ENCODE results near the gene USB1. TPM values are rescaled to one million over a fixed set of nuclear protein-coding genes. Genes with fewer than 3 reads are reported as not detected.

Gene USB1
- total and polyA plus RNA-seq, 4 donors = 14.7 to 72.7 (median 38.7) TPM

DNA sequence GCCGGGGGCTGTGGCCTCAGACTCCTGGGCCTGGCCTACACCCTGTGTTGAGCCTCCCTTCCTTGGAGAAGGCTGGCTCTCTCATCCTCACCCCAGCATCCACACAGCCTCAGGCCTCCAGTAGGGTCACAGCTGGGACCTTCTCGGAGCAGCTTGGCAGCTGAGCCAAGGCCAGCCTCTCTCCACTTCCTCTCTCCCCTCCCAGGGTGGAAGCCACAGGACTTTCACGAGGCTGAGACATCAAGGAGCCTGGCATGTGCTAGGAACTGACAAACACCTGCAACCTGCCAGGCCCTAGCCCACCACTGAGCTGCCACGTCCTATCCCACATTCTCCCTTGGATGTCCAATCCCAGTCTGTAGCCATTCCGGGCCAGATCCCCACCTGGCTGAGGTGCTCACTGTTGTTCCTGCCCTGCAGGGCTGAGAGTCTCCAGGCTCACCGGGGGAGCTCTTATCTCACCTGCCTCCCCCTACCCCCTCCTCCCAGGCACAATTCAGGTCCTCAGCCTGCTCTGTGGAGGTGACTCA is 27.4 kb downstream of the USB1 start:
- whole genome bisulfite sequencing, 2 donors = 42 to 43% methylated on average over 6 of the region's 6 CpGs
- Histone ChIP-seq H3K9ac (ENCODE audit: insufficient read depth in 1 of 2, low read length in 2 of 2) (no peak overlapping the region), H3K9me3 (ENCODE audit: control insufficient read depth in 4 of 4, insufficient read depth in 3 of 4, low read length in 3 of 4) (no peaks in the 10 kb centered on the region), H3K4me1 (ENCODE audit: control insufficient read depth in 5 of 5, insufficient read depth in 5 of 5, low read length in 5 of 5) (peaks cover 11 to 59% (median 46%) of the 10 kb centered on the region in 5 donors), H3K36me3 (ENCODE audit: control insufficient read depth in 4 of 4, insufficient read depth in 4 of 4, low read length in 4 of 4) (no peaks in the 10 kb centered on the region), H3K4me3 (no peak overlapping the region), H3K27me3 (ENCODE audit: control insufficient read depth in 3 of 3, insufficient read depth in 3 of 3, low read length in 2 of 3) (no peaks in the 10 kb centered on the region), H3K27ac (ENCODE audit: low read depth in 1 of 2, low read length in 1 of 2) (peak overlapping the region in 1 of 2 donors; percentile 35)
- TF ChIP-seq, protein P1, sequence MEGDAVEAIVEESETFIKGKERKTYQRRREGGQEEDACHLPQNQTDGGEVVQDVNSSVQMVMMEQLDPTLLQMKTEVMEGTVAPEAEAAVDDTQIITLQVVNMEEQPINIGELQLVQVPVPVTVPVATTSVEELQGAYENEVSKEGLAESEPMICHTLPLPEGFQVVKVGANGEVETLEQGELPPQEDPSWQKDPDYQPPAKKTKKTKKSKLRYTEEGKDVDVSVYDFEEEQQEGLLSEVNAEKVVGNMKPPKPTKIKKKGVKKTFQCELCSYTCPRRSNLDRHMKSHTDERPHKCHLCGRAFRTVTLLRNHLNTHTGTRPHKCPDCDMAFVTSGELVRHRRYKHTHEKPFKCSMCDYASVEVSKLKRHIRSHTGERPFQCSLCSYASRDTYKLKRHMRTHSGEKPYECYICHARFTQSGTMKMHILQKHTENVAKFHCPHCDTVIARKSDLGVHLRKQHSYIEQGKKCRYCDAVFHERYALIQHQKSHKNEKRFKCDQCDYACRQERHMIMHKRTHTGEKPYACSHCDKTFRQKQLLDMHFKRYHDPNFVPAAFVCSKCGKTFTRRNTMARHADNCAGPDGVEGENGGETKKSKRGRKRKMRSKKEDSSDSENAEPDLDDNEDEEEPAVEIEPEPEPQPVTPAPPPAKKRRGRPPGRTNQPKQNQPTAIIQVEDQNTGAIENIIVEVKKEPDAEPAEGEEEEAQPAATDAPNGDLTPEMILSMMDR (IDR thresholded peaks at IDR 0.05; ENCODE audit: control extremely low read depth, extremely low read depth) = no peak
- DNase-seq (peak in 1 of 3 donors; percentile 45), ATAC-seq (ENCODE audit: insufficient read depth, low FRiP score) (no peak)

DNA sequence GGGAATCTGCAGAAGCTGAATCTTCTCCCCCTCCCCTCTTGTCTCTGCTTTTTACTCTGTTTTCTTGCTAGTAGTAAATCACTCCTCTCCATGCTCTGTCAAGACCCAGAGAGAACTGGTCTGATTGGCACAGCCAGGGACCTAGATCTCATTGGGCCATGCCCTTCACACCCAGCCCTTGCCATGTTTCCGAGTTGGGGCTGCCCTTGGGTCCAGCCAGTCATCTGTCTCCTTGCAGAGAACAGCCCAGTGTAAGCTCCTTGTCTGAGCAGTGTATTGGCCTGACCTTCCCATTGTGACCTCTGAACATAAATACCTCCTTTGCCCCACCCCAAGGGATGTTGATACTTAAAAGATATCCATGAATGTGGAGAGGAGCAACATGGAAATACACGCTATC is 28.2 kb downstream of the USB1 start:
- Histone ChIP-seq H3K36me3 (ENCODE audit: control insufficient read depth in 4 of 4, insufficient read depth in 4 of 4, low read length in 4 of 4) (no peaks in the 10 kb centered on the region), H3K4me1 (ENCODE audit: control insufficient read depth in 5 of 5, insufficient read depth in 5 of 5, low read length in 5 of 5) (peaks cover 9 to 51% (median 39%) of the 10 kb centered on the region in 5 donors), H3K27me3 (ENCODE audit: control insufficient read depth in 3 of 3, insufficient read depth in 3 of 3, low read length in 2 of 3) (no peaks in the 10 kb centered on the region), H3K9ac (ENCODE audit: insufficient read depth in 1 of 2, low read length in 2 of 2) (no peak overlapping the region), H3K9me3 (ENCODE audit: control insufficient read depth in 4 of 4, insufficient read depth in 3 of 4, low read length in 3 of 4) (no peaks in the 10 kb centered on the region), H3K4me3 (no peak overlapping the region), H3K27ac (ENCODE audit: low read depth in 1 of 2, low read length in 1 of 2) (peak overlapping the region in 1 of 2 donors; percentile 35)
- 64 to 87% methylated on average over 2 of the region's 2 CpGs for WGBS, 2 donors
- DNase-seq (no peak), ATAC-seq (ENCODE audit: insufficient read depth, low FRiP score) (no peak)
- TF ChIP-seq, protein P1 (IDR thresholded peaks at IDR 0.05; ENCODE audit: control extremely low read depth, extremely low read depth) = no peak

DNA sequence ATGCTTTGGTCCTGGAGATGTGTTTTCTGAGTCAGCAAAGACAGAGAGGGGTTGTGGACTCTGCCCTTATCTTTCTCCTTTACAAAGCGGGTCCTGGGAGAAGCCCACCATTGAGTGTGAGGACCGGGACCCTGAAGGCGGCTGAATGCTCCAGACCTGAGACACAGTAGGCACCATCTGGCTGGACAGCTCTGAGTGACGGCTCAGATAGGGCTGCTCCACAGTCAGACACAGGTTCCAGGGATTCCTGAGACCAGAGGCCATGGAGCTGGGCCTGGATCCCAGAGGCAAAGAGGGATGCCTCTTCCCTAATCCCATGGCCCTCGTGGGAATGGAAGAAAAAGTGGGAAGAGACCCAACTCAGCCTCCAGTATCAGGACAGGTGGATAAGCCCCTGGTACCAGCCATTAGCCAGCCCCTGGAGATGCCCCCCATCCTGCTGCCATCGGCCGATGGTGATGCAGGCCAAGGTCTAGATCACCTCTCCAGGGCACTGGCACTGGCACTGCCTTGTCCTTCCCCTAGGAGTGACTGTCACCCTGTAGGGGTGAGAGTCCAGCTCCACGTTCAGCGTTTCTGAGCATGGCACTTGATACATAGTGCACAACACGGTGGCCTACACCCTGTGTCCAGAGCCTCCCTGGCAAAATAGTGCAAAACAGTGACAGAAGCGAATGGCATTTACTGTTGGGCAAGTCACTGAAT is 29.1 kb downstream of the USB1 start:
- H3K27ac ChIP-seq (ENCODE audit: low read depth in 1 of 2, low read length in 1 of 2) = peak overlapping the region in 1 of 2 donors; percentile 76
- TF ChIP-seq, protein P1 (IDR thresholded peaks at IDR 0.05; ENCODE audit: control extremely low read depth, extremely low read depth) = no peak
- H3K27me3 ChIP-seq (ENCODE audit: control insufficient read depth in 3 of 3, insufficient read depth in 3 of 3, low read length in 2 of 3) = no peaks in the 10 kb centered on the region
- H3K36me3 ChIP-seq (ENCODE audit: control insufficient read depth in 4 of 4, insufficient read depth in 4 of 4, low read length in 4 of 4) = no peaks in the 10 kb centered on the region
- no peak overlapping the region for H3K9ac ChIP-seq (ENCODE audit: insufficient read depth in 1 of 2, low read length in 2 of 2)
- DNase-seq = no peak
- ATAC-seq (ENCODE audit: insufficient read depth, low FRiP score) = no peak
- peaks cover 9 to 49% (median 38%) of the 10 kb centered on the region in 5 donors for H3K4me1 ChIP-seq (ENCODE audit: control insufficient read depth in 5 of 5, insufficient read depth in 5 of 5, low read length in 5 of 5)
- 84 to 91% methylated on average over 11 of the region's 11 CpGs for WGBS, 2 donors
- no peaks in the 10 kb centered on the region for H3K9me3 ChIP-seq (ENCODE audit: control insufficient read depth in 4 of 4, insufficient read depth in 3 of 4, low read length in 3 of 4)
- H3K4me3 ChIP-seq = no peak overlapping the region
